HEK293 (cell line): ENCODE data around the gene SPDYE4.

Experiments used
- CTCF ChIA-PET: fragments of 350-600 bp; formaldehyde crosslinking; extraction: SDS; loops from one replicate; lab custom pipeline; 2021; ENCODE audit warnings: antibody characterized with exemption; lab: Yijun Ruan, JAX
- POLR2A ChIA-PET: fragments of 300-600 bp; formaldehyde crosslinking; extraction: SDS; loops from one replicate; lab custom pipeline; 2020; ENCODE audit warnings: antibody characterized with exemption, inconsistent platforms; lab: Yijun Ruan, JAX
- H3K27ac ChIP-seq: fragments of 200-500 bp; sonication (Bioruptor generic); 2 replicates; pipeline ENCODE4 v1.5.1; 2014; ENCODE audit warnings: low read depth, low read length, control low read depth, inconsistent platforms; ENCODE audit errors: extremely low read depth
- H3K36me3 ChIP-seq, 2 experiments: fragments of 200-500 bp in 1 of 2; sonication (Bioruptor generic) in 1 of 2; 1 replicate in 1 of 2; 2 replicates in 1 of 2; pipeline ENCODE4 v1.5.1; 2014 to 2017; ENCODE audit warnings: inconsistent platforms in 2 of 2, low read length in 2 of 2; ENCODE audit not compliant: control insufficient read depth in 2 of 2, insufficient read depth in 1 of 2
- H3K4me1 ChIP-seq: fragments of 200-500 bp; sonication (Bioruptor generic); 2 replicates; pipeline ENCODE4 v1.5.1; 2014; ENCODE audit warnings: mild to moderate bottlenecking, low read length, inconsistent platforms; ENCODE audit not compliant: control insufficient read depth, insufficient read depth
- H3K4me3 ChIP-seq: 2 replicates; pipeline ENCODE4 v1.5.1; 2011; ENCODE audit warnings: low read depth, mild to moderate bottlenecking, control low read depth, low read length, moderate library complexity
- H3K9me3 ChIP-seq: fragments of 200-500 bp; sonication (Bioruptor generic); 2 replicates; pipeline ENCODE4 v1.5.1; 2014; ENCODE audit warnings: low read depth, low read length, inconsistent platforms; ENCODE audit not compliant: control insufficient read depth, insufficient read depth
- AEBP2 ChIP-seq: fragments of 450-650 bp; formaldehyde crosslinking; IDR thresholded peaks from 2 replicates; pipeline ENCODE4 v1.5.1; 2016; ENCODE audit warnings: missing biosample characterization, missing genetic modification characterization, borderline replicate concordance
- IKZF3 ChIP-seq: fragments of 450-650 bp; IDR thresholded peaks from 2 replicates; pipeline ENCODE4 v1.5.0; 2018; ENCODE audit warnings: missing biosample characterization, mild to moderate bottlenecking, missing genetic modification characterization, moderate library complexity
- KLF17 ChIP-seq: fragments of 450-650 bp; formaldehyde crosslinking; IDR thresholded peaks from 2 replicates; pipeline ENCODE4 v1.5.1; 2016; ENCODE audit warnings: missing biosample characterization, missing genetic modification characterization
- KLF7 ChIP-seq: fragments of 450-650 bp; formaldehyde crosslinking; IDR thresholded peaks from 2 replicates; pipeline ENCODE4 v1.5.1; 2016; ENCODE audit warnings: missing biosample characterization, missing genetic modification characterization, borderline replicate concordance
- MYNN ChIP-seq: fragments of 450-650 bp; formaldehyde crosslinking; IDR thresholded peaks from 2 replicates; pipeline ENCODE4 v1.5.1; 2016; ENCODE audit warnings: missing biosample characterization, missing genetic modification characterization, borderline replicate concordance
- OVOL3 ChIP-seq: fragments of 450-650 bp; formaldehyde crosslinking; IDR thresholded peaks from 2 replicates; pipeline ENCODE4 v1.5.1; 2016; ENCODE audit warnings: missing biosample characterization, missing genetic modification characterization
- PBX3 ChIP-seq: sonication (generic); formaldehyde crosslinking; IDR thresholded peaks from 2 replicates; pipeline ENCODE4 v1.8.1; 2022; ENCODE audit warnings: mild to moderate bottlenecking, moderate library complexity, missing genetic modification reagents
- REST ChIP-seq: fragments of 450-650 bp; formaldehyde crosslinking; IDR thresholded peaks from 2 replicates; pipeline ENCODE4 v1.5.1; 2016; ENCODE audit warnings: missing biosample characterization, missing genetic modification characterization
- TRIM28 ChIP-seq: IDR thresholded peaks from 2 replicates; pipeline ENCODE4 v1.6.1; 2011; ENCODE audit warnings: low read length, control low read depth, borderline replicate concordance
- ZBTB20 ChIP-seq: fragments of 450-650 bp; formaldehyde crosslinking; IDR thresholded peaks from 2 replicates; pipeline ENCODE4 v1.5.1; 2016; ENCODE audit warnings: missing biosample characterization, missing genetic modification characterization
- ZNF10 ChIP-seq: fragments of 450-650 bp; formaldehyde crosslinking; IDR thresholded peaks from 2 replicates; pipeline ENCODE4 v1.5.1; 2017; ENCODE audit warnings: missing biosample characterization, missing genetic modification characterization
- ZNF146 ChIP-seq: fragments of 450-650 bp; formaldehyde crosslinking; IDR thresholded peaks from 2 replicates; pipeline ENCODE4 v1.5.1; 2016; ENCODE audit warnings: missing biosample characterization, missing genetic modification characterization
- ZNF184 ChIP-seq: fragments of 450-650 bp; IDR thresholded peaks from 2 replicates; pipeline ENCODE4 v1.5.1; 2018; ENCODE audit warnings: missing biosample characterization, mild to moderate bottlenecking, missing genetic modification characterization
- ZNF248 ChIP-seq: fragments of 450-650 bp; formaldehyde crosslinking; IDR thresholded peaks from 2 replicates; pipeline ENCODE4 v1.5.1; 2017; ENCODE audit warnings: missing biosample characterization, missing genetic modification characterization
- ZNF302 ChIP-seq: fragments of 450-650 bp; formaldehyde crosslinking; IDR thresholded peaks from 2 replicates; pipeline ENCODE4 v1.5.1; 2016; ENCODE audit warnings: missing biosample characterization, missing genetic modification characterization, low read depth
- ZNF473 ChIP-seq: fragments of 450-650 bp; formaldehyde crosslinking; IDR thresholded peaks from 2 replicates; pipeline ENCODE4 v1.5.1; 2017; ENCODE audit warnings: missing biosample characterization, missing genetic modification characterization
- ZNF530 ChIP-seq: fragments of 450-650 bp; formaldehyde crosslinking; IDR thresholded peaks from 2 replicates; pipeline ENCODE4 v1.5.1; 2016; ENCODE audit warnings: low read depth, missing biosample characterization, missing genetic modification characterization
- ZNF677 ChIP-seq: fragments of 450-650 bp; IDR thresholded peaks from 2 replicates; pipeline ENCODE4 v1.5.0; 2018; ENCODE audit warnings: missing biosample characterization, mild to moderate bottlenecking, missing genetic modification characterization, moderate library complexity
- ZNF837 ChIP-seq: fragments of 450-650 bp; formaldehyde crosslinking; IDR thresholded peaks from 2 replicates; pipeline ENCODE4 v1.5.1; 2016; ENCODE audit warnings: missing biosample characterization, missing genetic modification characterization
- ZNF843 ChIP-seq: fragments of 450-650 bp; formaldehyde crosslinking; IDR thresholded peaks from 2 replicates; pipeline ENCODE4 v1.5.1; 2016; ENCODE audit warnings: missing biosample characterization, missing genetic modification characterization
- ZSCAN18 ChIP-seq: fragments of 450-650 bp; formaldehyde crosslinking; IDR thresholded peaks from 2 replicates; pipeline ENCODE4 v1.5.1; 2016; ENCODE audit warnings: missing biosample characterization, missing genetic modification characterization
- ZSCAN5A ChIP-seq: fragments of 450-650 bp; formaldehyde crosslinking; IDR thresholded peaks from 2 replicates; pipeline ENCODE4 v1.5.1; 2016; ENCODE audit warnings: missing biosample characterization, missing genetic modification characterization
- TF ChIP-seq, protein P1 (sequence below): fragments of 450-650 bp; formaldehyde crosslinking; IDR thresholded peaks from 2 replicates; pipeline ENCODE4 v1.5.1; 2016; ENCODE audit warnings: missing biosample characterization, missing genetic modification characterization

Gene SPDYE4

DNA sequence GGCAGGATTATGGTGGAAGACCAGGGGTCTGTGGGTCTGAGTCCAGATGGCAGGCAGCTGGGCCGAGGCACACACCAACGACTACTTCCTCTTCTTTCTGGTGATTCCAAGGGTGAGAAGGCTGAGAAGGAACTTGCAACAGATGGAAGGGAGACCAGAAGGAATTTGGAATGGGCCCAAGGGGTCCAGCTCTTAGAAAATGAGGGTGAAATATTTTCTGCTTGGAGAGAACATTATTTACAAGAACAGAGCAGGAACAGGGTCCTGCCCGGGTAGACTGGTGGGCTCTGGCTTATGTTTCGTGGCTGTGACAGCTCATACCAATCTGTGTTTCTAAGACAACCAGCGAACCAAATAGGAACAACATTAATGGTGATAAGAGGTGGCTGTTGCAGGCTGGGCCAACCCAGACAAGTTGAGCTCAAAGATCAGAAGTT, 50.3 kb downstream of the SPDYE4 start:
- ChIA-PET POLR2A (no interaction called here), CTCF (interaction anchor here (0.9 to 1.1 kb wide), 3 partner anchors 10 to 297 kb away, joined by 4 to 6 read pairs (median 5); no protein-coding TSS in a partner anchor)
- H3K27ac ChIP-seq, result no peak overlapping the region
- TF ChIP-seq ZNF677 (tag by site-specific recombination) (no peak), ZBTB20 (tag by site-specific recombination) (no peak), OVOL3 (no peak), ZNF837 (no peak), ZNF10 (tag by site-specific recombination) (no peak), KLF7 (no peak), ZSCAN18 (tag by site-specific recombination) (no peak), ZNF184 (no peak), ZNF146 (tag by site-specific recombination) (no peak), REST (tag by site-specific recombination) (no peak), ZNF530 (tag by site-specific recombination) (no peak), ZNF302 (tag by site-specific recombination) (no peak), MYNN (tag by site-specific recombination) (no peak), TRIM28 (no peak), ZNF843 (no peak)
- TF ChIP-seq, protein P1, sequence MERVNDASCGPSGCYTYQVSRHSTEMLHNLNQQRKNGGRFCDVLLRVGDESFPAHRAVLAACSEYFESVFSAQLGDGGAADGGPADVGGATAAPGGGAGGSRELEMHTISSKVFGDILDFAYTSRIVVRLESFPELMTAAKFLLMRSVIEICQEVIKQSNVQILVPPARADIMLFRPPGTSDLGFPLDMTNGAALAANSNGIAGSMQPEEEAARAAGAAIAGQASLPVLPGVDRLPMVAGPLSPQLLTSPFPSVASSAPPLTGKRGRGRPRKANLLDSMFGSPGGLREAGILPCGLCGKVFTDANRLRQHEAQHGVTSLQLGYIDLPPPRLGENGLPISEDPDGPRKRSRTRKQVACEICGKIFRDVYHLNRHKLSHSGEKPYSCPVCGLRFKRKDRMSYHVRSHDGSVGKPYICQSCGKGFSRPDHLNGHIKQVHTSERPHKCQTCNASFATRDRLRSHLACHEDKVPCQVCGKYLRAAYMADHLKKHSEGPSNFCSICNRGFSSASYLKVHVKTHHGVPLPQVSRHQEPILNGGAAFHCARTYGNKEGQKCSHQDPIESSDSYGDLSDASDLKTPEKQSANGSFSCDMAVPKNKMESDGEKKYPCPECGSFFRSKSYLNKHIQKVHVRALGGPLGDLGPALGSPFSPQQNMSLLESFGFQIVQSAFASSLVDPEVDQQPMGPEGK (tag by site-specific recombination), result no peak
- no peaks in the 10 kb centered on the region for H3K36me3 ChIP-seq
- H3K4me3 ChIP-seq, result no peak overlapping the region
- no peaks in the 10 kb centered on the region for H3K4me1 ChIP-seq
- no peaks in the 10 kb centered on the region for H3K9me3 ChIP-seq

GRCh38 chr17:8707332-8708024, 50.9 kb downstream of the SPDYE4 start:
- ChIA-PET CTCF (interaction anchor here (0.6 to 1.1 kb wide), 3 partner anchors 78 to 401 kb away, joined by 3 to 6 read pairs (median 4); no protein-coding TSS in a partner anchor), POLR2A (interaction anchor here (0.6 kb wide), 1 partner anchor 105 kb away, joined by 5 read pairs; no protein-coding TSS in a partner anchor)
- no peaks in the 10 kb centered on the region for H3K9me3 ChIP-seq
- no peaks in the 10 kb centered on the region for H3K36me3 ChIP-seq
- no peaks in the 10 kb centered on the region for H3K4me1 ChIP-seq
- no peak overlapping the region for H3K4me3 ChIP-seq
- no peak overlapping the region for H3K27ac ChIP-seq
- TF ChIP-seq ZNF473 (tag by site-specific recombination) (no peak), AEBP2 (no peak), IKZF3 (tag by site-specific recombination) (no peak), PBX3 (CRISPR knock-in tag) (no peak), ZSCAN5A (tag by site-specific recombination) (no peak), KLF17 (tag by site-specific recombination) (no peak), ZNF184 (no peak), ZNF248 (tag by site-specific recombination) (no peak)
